GM23338 (cell line): ENCODE results near the gene CDX1. TPM values are rescaled to one million over a fixed set of nuclear protein-coding genes. Genes with fewer than 3 reads are reported as not detected.

Source experiments
- ATAC-seq: fragments of 200-7000 bp; cut with Tn5 transposase; 3 replicates; pipeline ENCODE4 v1.9.1; 2020
- DNase-seq: peaks from one replicate; pipeline ENCODE4 v3.0.0-alpha.2; 2015; ENCODE audit warnings: low spot score
- H2AFZ ChIP-seq: fragments of 200-600 bp; sonication (generic); 2 replicates; pipeline ENCODE4 v1.8.0; 2016; ENCODE audit warnings: antibody characterized with exemption, mild to moderate bottlenecking, moderate library complexity
- H3F3A ChIP-seq: fragments of 200-600 bp; sonication (generic); replicated peaks from 2 replicates; pipeline ENCODE4 v1.8.0; 2017; ENCODE audit warnings: antibody characterized with exemption, mixed run types, low read depth
- H3K27ac ChIP-seq: fragments of 200-600 bp; sonication (generic); 2 replicates; pipeline ENCODE4 v1.6.1; 2016; ENCODE audit warnings: low read depth
- H3K27me3 ChIP-seq: fragments of 200-600 bp; sonication (generic); 2 replicates; pipeline ENCODE4 v1.8.0; 2016; ENCODE audit warnings: mild to moderate bottlenecking, mixed run types, moderate library complexity; ENCODE audit not compliant: insufficient read depth
- H3K36me3 ChIP-seq: fragments of 200-600 bp; sonication (generic); 2 replicates; pipeline ENCODE4 v1.8.0; 2016; ENCODE audit warnings: mild to moderate bottlenecking; ENCODE audit not compliant: insufficient read depth
- H3K4me1 ChIP-seq: fragments of 200-600 bp; sonication (generic); 2 replicates; pipeline ENCODE4 v1.8.0; 2016; ENCODE audit warnings: mild to moderate bottlenecking, moderate library complexity; ENCODE audit not compliant: insufficient read depth
- H3K4me2 ChIP-seq: fragments of 200-600 bp; sonication (generic); 2 replicates; pipeline ENCODE4 v1.7.1; 2017; ENCODE audit warnings: mixed run types
- H3K4me3 ChIP-seq: fragments of 200-600 bp; sonication (generic); 2 replicates; pipeline ENCODE4 v1.6.1; 2016; ENCODE audit warnings: mixed run types
- H3K79me2 ChIP-seq: fragments of 200-600 bp; sonication (generic); replicated peaks from 2 replicates; pipeline ENCODE4 v1.8.0; 2017; ENCODE audit warnings: mild to moderate bottlenecking; ENCODE audit not compliant: insufficient read depth
- H3K9me2 ChIP-seq: fragments of 200-600 bp; sonication (generic); 2 replicates; pipeline ENCODE4 v1.8.0; 2017; ENCODE audit not compliant: insufficient read depth
- H4K20me1 ChIP-seq: fragments of 200-600 bp; sonication (generic); replicated peaks from 2 replicates; pipeline ENCODE4 v1.8.0; 2017; ENCODE audit warnings: mild to moderate bottlenecking; ENCODE audit not compliant: insufficient read depth
- H3K27ac Mint-ChIP-seq: 2 replicates; pipeline ENCODE4 v1.8.0; 2020; ENCODE audit warnings: inconsistent platforms, mild to moderate bottlenecking, moderate library complexity, mixed read lengths
- H3K27me3 Mint-ChIP-seq: 3 replicates; pipeline ENCODE4 v1.8.0; 2022; ENCODE audit warnings: low read depth, mild to moderate bottlenecking, moderate library complexity, mixed read lengths, inconsistent platforms; ENCODE audit not compliant: insufficient read depth, poor library complexity
- H3K36me3 Mint-ChIP-seq: 3 replicates; pipeline ENCODE4 v1.8.0; 2021; ENCODE audit warnings: low read depth, mild to moderate bottlenecking, inconsistent platforms, moderate library complexity, mixed read lengths
- H3K4me1 Mint-ChIP-seq: 3 replicates; pipeline ENCODE4 v1.8.0; 2020; ENCODE audit warnings: mild to moderate bottlenecking, inconsistent platforms, mixed read lengths
- H3K4me3 Mint-ChIP-seq: 3 replicates; pipeline ENCODE4 v1.8.0; 2021; ENCODE audit warnings: moderate library complexity, mild to moderate bottlenecking, inconsistent platforms, mixed read lengths
- H3K9me3 Mint-ChIP-seq: 3 replicates; pipeline ENCODE4 v1.8.0; 2020; ENCODE audit warnings: moderate library complexity, mild to moderate bottlenecking, inconsistent platforms, mixed read lengths
- NANOG ChIP-seq: IDR thresholded peaks from 2 replicates; pipeline ENCODE4 v1.6.1; 2016; ENCODE audit warnings: antibody characterized with exemption, borderline replicate concordance
- REST ChIP-seq: IDR thresholded peaks from one replicate; pipeline ENCODE4 v1.6.1; 2018; ENCODE audit warnings: antibody characterized with exemption; ENCODE audit not compliant: unreplicated experiment
- ZNF462 ChIP-seq: fragments of 250-450 bp; sonication (Bioruptor Pico); IDR thresholded peaks from 2 replicates; pipeline ENCODE4 v1.5.0; 2020; ENCODE audit warnings: mild to moderate bottlenecking, moderate library complexity
- polyA plus RNA-seq: library from polyadenylated mRNA; unstranded; fragments of >200 nt; fragmentation: Nextera tagmentation; extraction: Ambion mirVana; gene quantifications from 2 replicates; pipeline ENCODE4 v1.2.1, GENCODE V29; 2016
- total RNA-seq: library from RNA; depleted of rRNA; stranded (reverse); fragments of >200 nt; shearing (Covaris generic); gene quantifications from 2 replicates; pipeline ENCODE4 v1.2.3, GENCODE V29; 2014

The CDX1 gene
- total and polyA plus RNA-seq, 2 experiments from 2014 or later, result not detected

GRCh38 chr5:150130493-150130922 lies 36.1 kb upstream of the CDX1 start:
- H3K27me3 Mint-ChIP-seq, result peaks cover 30% of the 10 kb centered on the region
- no peak overlapping the region for H3K27ac Mint-ChIP-seq
- no peak overlapping the region; the same call in 1 of the 2 replicates for H3K4me2 ChIP-seq
- no peaks in the 10 kb centered on the region for H4K20me1 ChIP-seq
- ATAC-seq, result peak; percentile 70
- H3F3A ChIP-seq, result no peaks in the 10 kb centered on the region
- peak; percentile 70 for TF ChIP-seq ZNF462 (CRISPR knock-in tag)
- no peak for TF ChIP-seq NANOG
- no peak for TF ChIP-seq REST
- peaks cover 14% of the 10 kb centered on the region for H3K4me1 ChIP-seq
- no peaks in the 10 kb centered on the region for H3K9me2 ChIP-seq
- H3K9me3 Mint-ChIP-seq, result no peaks in the 10 kb centered on the region
- H3K4me1 Mint-ChIP-seq, result peaks cover 24% of the 10 kb centered on the region
- no peak overlapping the region for H3K4me3 Mint-ChIP-seq
- DNase-seq, result peak; percentile 73
- no peaks in the 10 kb centered on the region for H3K36me3 ChIP-seq
- H3K27me3 ChIP-seq, result no peaks in the 10 kb centered on the region
- H3K79me2 ChIP-seq, result no peaks in the 10 kb centered on the region
- no peak overlapping the region for H3K4me3 ChIP-seq
- no peak overlapping the region for H3K27ac ChIP-seq
- H2AFZ ChIP-seq, result no peak overlapping the region
- H3K36me3 Mint-ChIP-seq, result no peaks in the 10 kb centered on the region; the same call in 2 of the 3 replicates
